Lung (tissue), 12 donors: ENCODE results near the gene CLDND1. TPM values are rescaled to one million over a fixed set of nuclear protein-coding genes. Genes with fewer than 3 reads are reported as not detected.

ENCODE experiments used
- ATAC-seq: fragments of 200-7000 bp; cut with Tn5 transposase; one replicate; pipeline ENCODE4 v1.9.1; 2020; ENCODE audit warnings: moderate number of reproducible peaks; ENCODE audit not compliant: insufficient read depth, low FRiP score
- DNase-seq, 3 donors: peaks; one replicate each; pipeline ENCODE4 v3.0.0-alpha.2; 2013 to 2017
- H3K27ac ChIP-seq, 2 donors: one replicate each; pipeline ENCODE4 v1.5.1; 2013; ENCODE audit warnings: mild to moderate bottlenecking in 2 of 2, moderate library complexity in 2 of 2, control low read depth in 1 of 2, inconsistent platforms in 1 of 2, low read depth in 1 of 2, low read length in 1 of 2
- H3K27me3 ChIP-seq, 3 donors: one replicate each; pipeline ENCODE4 v1.5.1; 2013; ENCODE audit warnings: low read length in 2 of 3; ENCODE audit not compliant: control insufficient read depth in 3 of 3, insufficient read depth in 3 of 3
- H3K36me3 ChIP-seq, 4 donors: one replicate each; pipeline ENCODE4 v1.5.1; 2013; ENCODE audit warnings: low read length in 4 of 4, mild to moderate bottlenecking in 1 of 4, moderate library complexity in 1 of 4; ENCODE audit not compliant: control insufficient read depth in 4 of 4, insufficient read depth in 4 of 4
- H3K4me1 ChIP-seq, 5 donors: one replicate each; pipeline ENCODE4 v1.5.1; 2013; ENCODE audit warnings: low read length in 5 of 5, mild to moderate bottlenecking in 2 of 5, moderate library complexity in 1 of 5; ENCODE audit not compliant: control insufficient read depth in 5 of 5, insufficient read depth in 5 of 5
- H3K4me3 ChIP-seq: one replicate; pipeline ENCODE4 v1.5.1; 2013; ENCODE audit warnings: mild to moderate bottlenecking, control low read depth, moderate library complexity
- H3K9ac ChIP-seq, 2 donors: one replicate each; pipeline ENCODE4 v1.5.1; 2013; ENCODE audit warnings: low read length in 2 of 2, control low read depth in 1 of 2; ENCODE audit not compliant: insufficient read depth in 1 of 2
- H3K9me3 ChIP-seq, 4 donors: one replicate each; pipeline ENCODE4 v1.5.1; 2013; ENCODE audit warnings: low read length in 3 of 4, mild to moderate bottlenecking in 1 of 4, moderate library complexity in 1 of 4; ENCODE audit not compliant: control insufficient read depth in 4 of 4, insufficient read depth in 3 of 4
- CTCF ChIP-seq: IDR thresholded peaks from 2 replicates; pipeline ENCODE4 v1.5.1; 2012; ENCODE audit warnings: mild to moderate bottlenecking; ENCODE audit errors: control extremely low read depth, extremely low read depth
- WGBS, 2 donors: extraction: QIAGEN DNeasy Blood & Tissue Kit; methylation state at CpG; one replicate each; pipeline ENCODE4 v1.1.7; 2013; 5-methylcytosine and 5-hydroxymethylcytosine counted together
- polyA plus RNA-seq, 2 donors: library from polyadenylated mRNA; stranded (reverse); fragments of 200-250 nt; gene quantifications; one replicate each; pipeline ENCODE4 v1.2.1, GENCODE V29; 2013
- total RNA-seq, 2 donors: library from RNA; depleted of rRNA in 1 of 2; stranded (reverse); fragments of >200 nt in 1 of 2; gene quantifications; one replicate each; pipeline ENCODE4 v1.2.1, GENCODE V29; 2014 to 2021
- donor health status: control.
- donor health status: control.
- donor health status: Bipolar disorder and iron deficiency.
- donor health status: healthy.
- donor health status: DM: yes; HTN: yes; CAD: no.

The CLDND1 gene
- total and polyA plus RNA-seq, 4 donors = 52.6 to 135 (median 70.4) TPM

GRCh38 chr3:98518816-98519215 is 3.9 kb downstream of the CLDND1 start:
- peaks cover 0 to 1% (median 0%) of the 10 kb centered on the region in 4 donors for H3K9me3 ChIP-seq
- peaks cover 4 to 24% (median 15%) of the 10 kb centered on the region in 4 donors for H3K36me3 ChIP-seq
- no peak overlapping the region for H3K4me3 ChIP-seq
- no peak overlapping the region for H3K9ac ChIP-seq
- H3K27me3 ChIP-seq = no peaks in the 10 kb centered on the region
- no peak for TF ChIP-seq CTCF
- H3K27ac ChIP-seq = no peak overlapping the region
- 98 to 100% methylated on average over 2 of the region's 2 CpGs for WGBS, 2 donors
- DNase-seq (no peak), ATAC-seq (no peak)
- H3K4me1 ChIP-seq = peaks cover 0 to 15% (median 3%) of the 10 kb centered on the region in 5 donors

GRCh38 chr3:98514948-98515347 is 7.8 kb downstream of the CLDND1 start:
- no peak overlapping the region for H3K4me3 ChIP-seq
- H3K27me3 ChIP-seq = no peaks in the 10 kb centered on the region
- peaks cover 0 to 7% (median 0%) of the 10 kb centered on the region in 5 donors for H3K4me1 ChIP-seq
- DNase-seq = no peak
- no peak for TF ChIP-seq CTCF
- no peak overlapping the region for H3K27ac ChIP-seq
- WGBS, 2 donors = 99 to 100% methylated on average over 1 of the region's 1 CpG
- peaks cover 8 to 26% (median 13%) of the 10 kb centered on the region in 4 donors for H3K36me3 ChIP-seq
- ATAC-seq = no peak
- peaks cover 0 to 1% (median 0%) of the 10 kb centered on the region in 4 donors for H3K9me3 ChIP-seq
- no peak overlapping the region for H3K9ac ChIP-seq

- Histone ChIP-seq H3K27me3 (no peaks in the 10 kb centered on the region), H3K36me3 (peaks cover 4 to 15% (median 10%) of the 10 kb centered on the region in 4 donors), H3K4me3 (no peak overlapping the region), H3K9me3 (peaks cover 0 to 1% (median 0%) of the 10 kb centered on the region in 4 donors), H3K27ac (no peak overlapping the region), H3K4me1 (no peaks in the 10 kb centered on the region), H3K9ac (no peak overlapping the region)
- ATAC-seq (no peak), DNase-seq (no peak)
- 98 to 99% methylated on average over 3 of the region's 3 CpGs for WGBS, 2 donors
- TF ChIP-seq CTCF = no peak
Measured at GRCh38 chr3:98513736-98514135, 9.0 kb downstream of the CLDND1 start.

GRCh38 chr3:98513091-98513511 is 9.6 kb downstream of the CLDND1 start:
- peaks cover 0 to 16% (median 12%) of the 10 kb centered on the region in 4 donors for H3K36me3 ChIP-seq

More at GRCh38 chr3:98513091-98513511, 9.6 kb downstream of the CLDND1 start:
- no peak for DNase-seq
- TF ChIP-seq CTCF = no peak
- ATAC-seq = no peak
- Histone ChIP-seq H3K4me3 (no peak overlapping the region), H3K4me1 (no peaks in the 10 kb centered on the region), H3K27me3 (no peaks in the 10 kb centered on the region), H3K9me3 (peaks cover 0 to 1% (median 0%) of the 10 kb centered on the region in 4 donors), H3K9ac (no peak overlapping the region), H3K27ac (no peak overlapping the region)
- WGBS, 2 donors = 47 to 61% methylated on average over 4 of the region's 4 CpGs
